ENCODE results near the gene PODXL2. TPM values are rescaled to one million over a fixed set of nuclear protein-coding genes. Genes with fewer than 3 reads are reported as not detected.

PODXL2 gene
- total RNA-seq, 2 donors from 2014 or later, result 8.3 to 14.2 TPM

- H3K27ac ChIP-seq, result no peak overlapping the region
- H3K4me3 ChIP-seq, result peak overlapping the region in 1 of 2 donors; percentile 13
- intact Hi-C loops (cut with DNase I), result no loop called here
- WGBS, 2 donors, result 20 to 25% methylated on average over 43 to 61 of the region's 65 CpGs
- ATAC-seq, result peak; percentile 15
- H3K36me3 ChIP-seq (replicated peaks in 1 of 2; ENCODE audit: insufficient read depth in 1 of 2, low read depth in 2 of 2), result no peaks in the 10 kb centered on the region
- TF ChIP-seq POLR2A (IDR thresholded peaks at IDR 0.05), result no peak
- TF ChIP-seq, protein P1, sequence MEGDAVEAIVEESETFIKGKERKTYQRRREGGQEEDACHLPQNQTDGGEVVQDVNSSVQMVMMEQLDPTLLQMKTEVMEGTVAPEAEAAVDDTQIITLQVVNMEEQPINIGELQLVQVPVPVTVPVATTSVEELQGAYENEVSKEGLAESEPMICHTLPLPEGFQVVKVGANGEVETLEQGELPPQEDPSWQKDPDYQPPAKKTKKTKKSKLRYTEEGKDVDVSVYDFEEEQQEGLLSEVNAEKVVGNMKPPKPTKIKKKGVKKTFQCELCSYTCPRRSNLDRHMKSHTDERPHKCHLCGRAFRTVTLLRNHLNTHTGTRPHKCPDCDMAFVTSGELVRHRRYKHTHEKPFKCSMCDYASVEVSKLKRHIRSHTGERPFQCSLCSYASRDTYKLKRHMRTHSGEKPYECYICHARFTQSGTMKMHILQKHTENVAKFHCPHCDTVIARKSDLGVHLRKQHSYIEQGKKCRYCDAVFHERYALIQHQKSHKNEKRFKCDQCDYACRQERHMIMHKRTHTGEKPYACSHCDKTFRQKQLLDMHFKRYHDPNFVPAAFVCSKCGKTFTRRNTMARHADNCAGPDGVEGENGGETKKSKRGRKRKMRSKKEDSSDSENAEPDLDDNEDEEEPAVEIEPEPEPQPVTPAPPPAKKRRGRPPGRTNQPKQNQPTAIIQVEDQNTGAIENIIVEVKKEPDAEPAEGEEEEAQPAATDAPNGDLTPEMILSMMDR (IDR thresholded peaks at IDR 0.05), result no peak
- no peaks in the 10 kb centered on the region for H3K27me3 ChIP-seq
- H3K4me1 ChIP-seq, result peaks cover 14% of the 10 kb centered on the region
- DNase-seq, result peak in 3 of 4 donors; percentile 9 to 20 (median 19)
- no peaks in the 10 kb centered on the region for H3K9me3 ChIP-seq
Observed at GRCh38 chr3:127629467-127630403, 750 bp downstream of the PODXL2 start.

DNA sequence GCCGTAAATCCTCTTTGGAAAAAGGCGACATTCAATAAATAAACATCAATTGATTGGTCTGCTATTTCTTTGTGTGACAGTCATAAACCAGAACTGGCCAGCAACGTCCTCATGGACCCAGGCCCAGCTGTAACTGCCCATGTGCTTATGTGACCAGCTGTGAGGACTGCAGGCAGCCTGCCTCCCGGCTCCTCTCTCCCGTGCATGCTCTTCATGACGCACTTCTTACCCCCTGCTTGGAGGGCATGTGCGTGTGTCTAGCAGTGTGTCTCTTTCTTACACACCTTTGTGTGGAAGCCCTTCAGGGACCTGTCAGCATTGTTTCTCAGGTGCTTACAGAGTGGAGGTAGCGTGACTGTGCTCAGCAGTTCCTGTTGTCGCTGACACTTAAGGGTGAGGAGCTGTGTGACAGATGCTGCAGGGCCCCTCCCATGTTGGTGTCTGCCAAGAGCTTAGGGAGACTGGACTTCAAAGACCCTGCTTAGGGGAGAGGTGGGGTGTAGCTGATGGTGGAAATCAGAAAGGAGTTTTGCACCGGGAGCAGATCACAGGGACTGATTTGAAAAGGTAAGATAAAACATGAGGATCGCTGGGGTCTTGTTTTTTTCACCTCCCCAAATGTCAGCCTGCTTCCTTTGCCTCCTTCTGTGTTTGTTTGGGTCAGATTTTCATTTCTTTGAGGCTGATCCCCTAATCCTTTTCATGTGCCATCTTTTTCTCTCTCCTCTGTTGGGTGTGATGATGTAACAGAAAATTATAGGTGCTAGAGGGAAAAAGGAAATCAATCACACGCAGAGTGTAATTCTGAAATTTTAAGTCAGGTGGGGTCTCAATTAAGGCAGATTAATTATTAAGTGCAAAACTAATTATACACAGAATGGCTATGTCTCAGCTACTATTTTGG lies 2.1 kb downstream of the PODXL2 start:
- peak in 1 of 4 donors; percentile 5 for DNase-seq
- no peak for ATAC-seq
- H3K9me3 ChIP-seq, result no peaks in the 10 kb centered on the region
- no peaks in the 10 kb centered on the region for H3K27me3 ChIP-seq
- intact Hi-C loops (cut with DNase I), result no loop called here
- TF ChIP-seq POLR2A (IDR thresholded peaks at IDR 0.05), result no peak
- TF ChIP-seq, protein P1 (IDR thresholded peaks at IDR 0.05), result no peak
- 80 to 86% methylated on average over 12 of the region's 12 CpGs for WGBS, 2 donors
- H3K36me3 ChIP-seq (replicated peaks in 1 of 2; ENCODE audit: insufficient read depth in 1 of 2, low read depth in 2 of 2), result no peaks in the 10 kb centered on the region
- no peak overlapping the region for H3K27ac ChIP-seq
- no peak overlapping the region for H3K4me3 ChIP-seq
- peaks cover 14% of the 10 kb centered on the region for H3K4me1 ChIP-seq

DNA sequence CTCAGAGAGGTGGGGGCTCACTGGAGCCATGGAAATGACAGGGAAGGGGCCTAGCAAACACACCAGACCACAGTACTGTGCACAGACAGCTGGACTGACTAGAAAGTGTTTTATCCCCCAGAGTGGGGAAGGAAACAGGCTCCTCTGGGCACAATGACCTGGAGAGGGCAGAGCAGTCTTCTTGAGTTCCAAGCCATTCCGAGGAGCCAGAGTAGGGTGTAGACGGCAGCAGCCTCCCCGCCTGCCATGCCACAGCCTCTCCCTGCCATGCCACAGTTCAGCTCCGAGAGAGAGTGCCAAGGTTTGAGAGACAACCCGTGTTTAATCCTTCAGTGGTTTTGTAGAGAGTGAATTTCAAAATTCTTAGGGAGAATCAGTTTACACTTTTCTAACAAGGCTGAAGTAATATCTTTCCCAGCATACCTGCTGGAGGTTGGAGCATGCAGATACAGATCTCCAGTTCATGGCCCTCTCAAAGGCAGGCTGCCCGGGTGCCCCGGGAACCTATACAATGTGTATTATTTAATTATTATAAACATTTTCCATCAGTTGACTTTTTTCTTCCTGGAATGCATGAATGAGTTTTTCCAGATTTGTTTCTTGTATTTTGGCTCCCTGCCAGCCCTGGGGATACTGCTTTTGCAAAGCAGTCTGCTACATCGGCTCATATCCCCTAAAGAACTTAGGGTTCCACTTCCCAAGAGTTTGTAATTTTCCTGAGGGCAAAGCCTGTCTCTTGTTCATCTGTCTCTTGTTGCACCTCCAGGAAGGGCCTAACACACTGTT lies 3.2 kb downstream of the PODXL2 start:
- WGBS, 2 donors, result 73 to 75% methylated on average over 8 of the region's 8 CpGs
- no peak for DNase-seq

DNA sequence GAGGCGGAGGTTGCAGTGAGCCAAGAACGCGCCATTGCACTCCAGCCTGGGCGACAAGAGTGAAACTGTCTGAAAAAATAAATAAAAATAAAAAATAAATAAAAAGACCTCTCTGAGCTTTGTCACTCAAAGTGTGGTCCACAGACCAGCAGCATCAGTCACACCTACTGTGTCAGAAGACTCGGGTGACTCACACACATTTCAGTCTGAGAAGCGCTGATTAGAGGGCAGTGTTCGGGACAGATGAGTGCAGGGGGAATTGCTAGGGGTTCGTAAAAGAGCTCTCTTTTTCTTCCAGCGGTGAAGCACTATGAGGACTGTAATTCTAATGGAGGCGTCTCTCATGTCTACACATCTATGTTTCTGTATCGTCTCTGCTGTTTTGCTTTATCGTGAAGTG lies 5.7 kb downstream of the PODXL2 start:
- intact Hi-C loops (cut with DNase I), result no loop called here
- Histone ChIP-seq H3K36me3 (replicated peaks in 1 of 2; ENCODE audit: insufficient read depth in 1 of 2, low read depth in 2 of 2) (no peaks in the 10 kb centered on the region), H3K4me3 (no peak overlapping the region), H3K27ac (no peak overlapping the region), H3K9me3 (no peaks in the 10 kb centered on the region), H3K4me1 (peaks cover 8% of the 10 kb centered on the region), H3K27me3 (no peaks in the 10 kb centered on the region)
- 90% methylated on average over 12 of the region's 12 CpGs for WGBS, 2 donors
- ATAC-seq (no peak), DNase-seq (no peak)
- TF ChIP-seq POLR2A (IDR thresholded peaks at IDR 0.05), result no peak
- TF ChIP-seq, protein P1 (IDR thresholded peaks at IDR 0.05), result no peak

More for the DNA sequence above, 3.2 kb downstream of the PODXL2 start:
- no peak for ATAC-seq
- H3K9me3 ChIP-seq, result no peaks in the 10 kb centered on the region
- TF ChIP-seq, protein P1 (IDR thresholded peaks at IDR 0.05), result no peak
- TF ChIP-seq POLR2A (IDR thresholded peaks at IDR 0.05), result no peak
- no peaks in the 10 kb centered on the region for H3K36me3 ChIP-seq (replicated peaks in 1 of 2; ENCODE audit: insufficient read depth in 1 of 2, low read depth in 2 of 2)
- intact Hi-C loops (cut with DNase I), result no loop called here
- no peak overlapping the region for H3K4me3 ChIP-seq
- H3K27ac ChIP-seq, result no peak overlapping the region
- H3K27me3 ChIP-seq, result no peaks in the 10 kb centered on the region
- H3K4me1 ChIP-seq, result peaks cover 14% of the 10 kb centered on the region
